Nucleus accumbens (tissue), 56 donors: Measurements from ENCODE around the gene TP63.
"Not testable (repeated sequence)": the region's sequence is repeated elsewhere in the genome, so short reads cannot be mapped to it uniquely, and the experiment has no call there.

Experiments
- DNase-seq, 56 donors: peaks; one replicate each; lab custom pipeline; 2025; lab: John Stamatoyannopoulos, UW

Gene TP63

GRCh38 chr3:189631373-189631408, at the start of gene TP63:
Gene TP63, plus strand, starts transcription at chr3:189631389. Its CDS starts 127 bp downstream, at chr3:189631516.
- DNase-seq = no peak

GRCh38 chr3:189582179-189582578, 49.0 kb upstream of the TP63 start:
- no peak for DNase-seq

- no peak for DNase-seq
Observed at GRCh38 chr3:189584645-189585044, 46.5 kb upstream of the TP63 start.

- DNase-seq = no peak
Observed at GRCh38 chr3:189586941-189587663, 44.1 kb upstream of the TP63 start.

- no peak for DNase-seq
Observed at GRCh38 chr3:189587664-189588040, 43.5 kb upstream of the TP63 start.

- no peak for DNase-seq
Observed at GRCh38 chr3:189588070-189588469, 43.1 kb upstream of the TP63 start.

- DNase-seq = no peak
Observed at GRCh38 chr3:189588475-189589178, 42.6 kb upstream of the TP63 start.

GRCh38 chr3:189589179-189589569, 42.0 kb upstream of the TP63 start:
- DNase-seq = no peak

- no peak for DNase-seq
Observed at GRCh38 chr3:189590223-189590622, 41.0 kb upstream of the TP63 start.

- DNase-seq = no peak
Observed at GRCh38 chr3:189593581-189593980, 37.6 kb upstream of the TP63 start.

- DNase-seq = not testable (repeated sequence)
Observed at GRCh38 chr3:189596078-189596979, 34.9 kb upstream of the TP63 start.

- no peak for DNase-seq
Observed at GRCh38 chr3:189597918-189598317, 33.3 kb upstream of the TP63 start.

GRCh38 chr3:189598530-189599225, 32.5 kb upstream of the TP63 start:
- DNase-seq = no peak

- DNase-seq = no peak
Observed at GRCh38 chr3:189602471-189602870, 28.7 kb upstream of the TP63 start.

- DNase-seq = no peak
Observed at GRCh38 chr3:189605717-189606116, 25.5 kb upstream of the TP63 start.

- DNase-seq = no peak
Observed at GRCh38 chr3:189606774-189607173, 24.4 kb upstream of the TP63 start.

- DNase-seq = not testable (repeated sequence)
Observed at GRCh38 chr3:189612641-189613040, 18.5 kb upstream of the TP63 start.

- no peak for DNase-seq
Observed at GRCh38 chr3:189613122-189613521, 18.1 kb upstream of the TP63 start.

GRCh38 chr3:189621948-189622603, 9.1 kb upstream of the TP63 start:
- no peak for DNase-seq

GRCh38 chr3:189622629-189623028, 8.6 kb upstream of the TP63 start:
- DNase-seq = no peak

- no peak for DNase-seq
Observed at GRCh38 chr3:189624130-189624529, 7.1 kb upstream of the TP63 start.
